Vagina (tissue), 2 donors: ENCODE data around the gene SETD1B.

Source experiments
- POLR2A ChIP-seq, 2 donors: fragments of 450-650 bp; IDR thresholded peaks; one replicate each; pipeline ENCODE4 v1.6.1; 2017; ENCODE audit warnings: antibody characterized with exemption in 2 of 2, mild to moderate bottlenecking in 2 of 2, moderate library complexity in 2 of 2
- POLR2AphosphoS5 ChIP-seq, 2 donors: sonication (generic); formaldehyde crosslinking; IDR thresholded peaks; one replicate each; pipeline ENCODE4 v1.9.0; 2017; ENCODE audit warnings: antibody characterized with exemption in 2 of 2, mild to moderate bottlenecking in 2 of 2, low read depth in 1 of 2; ENCODE audit not compliant: insufficient read depth in 1 of 2

- TF ChIP-seq POLR2AphosphoS5 (IDR thresholded peaks at IDR 0.05; ENCODE audit: insufficient read depth in 1 of 2, low read depth in 1 of 2) (no peak), POLR2A (IDR thresholded peaks at IDR 0.05) (no peak)
Observed at GRCh38 chr12:121816925-121817647, 13.3 kb downstream of the SETD1B start.
